Left cardiac atrium (tissue), 4 donors: ENCODE data around the gene GMEB1. TPM values are rescaled to one million over a fixed set of nuclear protein-coding genes. Genes with fewer than 3 reads are reported as not detected.
"Not testable (repeated sequence)": the region's sequence is repeated elsewhere in the genome, so short reads cannot be mapped to it uniquely, and the experiment has no call there.

Source experiments
- ATAC-seq, 2 donors: fragments of 200-7000 bp; cut with Tn5 transposase; one replicate each; pipeline ENCODE4 v1.9.1; 2020; ENCODE audit warnings: mild to moderate bottlenecking in 2 of 2, moderate library complexity in 2 of 2
- DNase-seq: peaks from one replicate; pipeline ENCODE4 v3.0.0-alpha.2; 2020
- intact Hi-C, 2 donors: fragments of 100-400 bp; cut with DNase I; formaldehyde crosslinking; loops; one replicate each; pipeline versions ENCODE4 v1.14.1 to v1.15.1; 2022 to 2023
- long read RNA-seq: library from polyadenylated mRNA; unstranded; transcript quantifications from one replicate; pipeline ENCODE4 v2.0.0, GENCODE V29; 2021
- total RNA-seq, 2 donors: library from RNA; stranded (reverse); fragmentation: NEBNext Ultra II Directional; extraction: Animal tissue kit (Norgen Biotek cat#: 25700); gene quantifications; one replicate each; pipeline ENCODE4 v1.2.1, GENCODE V29; 2021
- donor health status: DM: no; HTN: yes; CAD: no.
- donor health status: DM: no; HTN: yes; CAD: no; lungs with severe emphysema.
- donor health status: DM: yes; HTN: yes; CAD: no.
- donor health status: Dilated cardiomyopathy.

The GMEB1 gene, protein sequence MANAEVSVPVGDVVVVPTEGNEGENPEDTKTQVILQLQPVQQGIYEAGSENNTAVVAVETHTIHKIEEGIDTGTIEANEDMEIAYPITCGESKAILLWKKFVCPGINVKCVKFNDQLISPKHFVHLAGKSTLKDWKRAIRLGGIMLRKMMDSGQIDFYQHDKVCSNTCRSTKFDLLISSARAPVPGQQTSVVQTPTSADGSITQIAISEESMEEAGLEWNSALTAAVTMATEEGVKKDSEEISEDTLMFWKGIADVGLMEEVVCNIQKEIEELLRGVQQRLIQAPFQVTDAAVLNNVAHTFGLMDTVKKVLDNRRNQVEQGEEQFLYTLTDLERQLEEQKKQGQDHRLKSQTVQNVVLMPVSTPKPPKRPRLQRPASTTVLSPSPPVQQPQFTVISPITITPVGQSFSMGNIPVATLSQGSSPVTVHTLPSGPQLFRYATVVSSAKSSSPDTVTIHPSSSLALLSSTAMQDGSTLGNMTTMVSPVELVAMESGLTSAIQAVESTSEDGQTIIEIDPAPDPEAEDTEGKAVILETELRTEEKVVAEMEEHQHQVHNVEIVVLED
- total RNA-seq, result 1 to 10 TPM; 6.1 to 6.2 TPM
- long read RNA-seq, full-length matches to known transcripts, result 8 of 11 reads
- long read RNA-seq, partial matches to known transcripts, result 1 of 11 reads
- long read RNA-seq, other reads (novel, unspliced or antisense), result 2 of 11 reads

DNA sequence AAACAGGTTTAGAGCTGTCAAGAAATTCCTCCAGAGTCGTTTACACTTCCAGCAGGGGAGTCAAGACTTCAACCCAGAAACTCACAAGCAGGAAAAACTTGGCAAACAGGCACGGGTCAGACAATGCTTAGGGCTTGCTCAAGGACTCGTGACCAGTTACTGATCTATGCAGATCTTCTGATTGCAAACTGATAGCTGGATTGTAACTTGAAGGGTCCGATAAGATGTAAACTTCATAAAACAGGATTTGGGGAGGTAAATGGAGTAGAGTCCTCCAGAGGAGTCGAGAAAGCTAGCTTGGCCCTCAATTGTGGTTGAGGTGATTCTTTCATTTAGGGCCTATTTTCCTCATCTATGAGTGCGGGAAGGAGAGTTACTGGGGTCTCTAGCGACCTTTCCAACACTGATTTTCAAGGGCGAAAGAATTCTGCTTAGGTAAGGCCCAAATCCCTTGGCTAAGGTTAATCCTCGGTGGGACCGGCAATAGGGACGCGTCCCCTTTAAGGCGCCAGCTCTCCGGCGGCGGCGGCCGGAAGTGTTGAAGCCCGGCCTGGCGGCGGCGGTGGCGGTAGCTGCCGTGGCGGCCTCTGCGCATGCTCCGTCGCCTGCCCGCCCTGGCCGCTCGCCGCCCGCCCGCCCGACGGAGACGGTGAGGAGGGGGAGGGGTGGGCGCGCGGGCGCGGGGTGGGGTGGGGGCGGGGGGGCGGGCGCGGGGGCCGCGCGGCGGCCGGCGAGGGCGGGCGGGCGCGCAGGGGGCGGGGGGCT is at the start of gene GMEB1:
Gene GMEB1, plus strand, starts transcription at position 594 of the 765 bp plus-strand sequence. CDS start 14,829 bp downstream, outside the sequence.
- DNase-seq (peak; percentile 90), ATAC-seq (peak; percentile 88 to 92)
- intact Hi-C loops, result loop anchor here in 1 of 2 donors (2.0 to 5.0 kb wide), 2 partner anchors 20 to 509 kb away; partner anchors contain the start of gene RNU11

DNA sequence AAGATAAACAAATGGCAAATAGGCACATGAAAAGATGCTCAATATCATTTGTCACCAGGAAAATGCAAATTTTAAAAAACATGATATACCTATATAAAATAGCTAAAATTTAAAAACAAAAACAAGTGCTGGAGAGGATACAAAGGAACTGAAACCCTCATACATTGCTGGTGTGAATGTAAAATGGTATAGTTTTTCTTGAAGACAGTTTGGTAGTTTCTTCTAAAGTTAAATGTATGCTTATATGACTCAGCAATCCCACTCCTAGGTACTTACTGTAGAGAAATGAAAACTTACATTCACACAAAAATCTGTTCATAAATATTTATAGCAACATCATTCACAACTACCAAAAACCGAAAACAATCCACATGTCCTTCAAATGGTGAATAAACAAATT is 36.9 kb upstream of the GMEB1 start:
- intact Hi-C loops, result no loop called here
- no peak for ATAC-seq
- no peak for DNase-seq

DNA sequence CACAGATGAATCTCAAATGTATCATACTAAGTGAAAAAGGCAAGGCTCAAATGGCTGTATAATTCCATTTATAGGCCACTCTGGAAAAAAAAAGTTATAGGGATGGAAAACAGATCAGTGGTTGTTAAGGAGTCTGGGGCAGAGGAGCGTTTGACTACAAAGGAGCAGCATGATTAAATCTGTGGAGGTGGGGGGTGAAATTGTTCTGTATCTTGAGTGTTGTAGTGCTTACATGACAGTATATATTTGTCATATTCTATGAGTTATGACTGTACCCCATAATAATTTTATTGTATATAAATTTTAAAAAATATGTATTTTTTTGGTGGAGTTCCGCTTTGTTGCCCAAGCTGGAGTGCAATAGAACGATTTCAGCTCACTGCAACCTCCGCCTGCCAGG is 36.0 kb upstream of the GMEB1 start:
- DNase-seq (no peak), ATAC-seq (no peak)
- intact Hi-C loops, result no loop called here

DNA sequence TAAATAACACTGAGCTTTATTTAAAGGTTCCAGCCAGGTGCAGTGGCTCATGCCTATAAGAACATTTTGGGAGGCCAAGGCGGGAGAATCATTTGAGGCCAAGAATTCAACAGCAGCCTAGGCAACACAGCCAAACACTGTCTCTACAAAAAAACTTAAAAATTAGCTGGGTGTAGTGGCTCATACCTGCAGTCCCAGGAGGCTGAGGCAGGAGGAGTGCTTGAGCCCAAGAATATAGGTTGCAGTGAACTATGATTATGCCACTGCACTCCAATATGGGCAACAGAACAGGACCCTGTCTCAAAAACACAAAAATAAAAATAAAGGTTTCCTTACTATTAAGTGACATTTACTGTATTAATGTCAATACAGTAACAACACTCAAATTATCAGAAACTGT is 27.8 kb upstream of the GMEB1 start:
- DNase-seq (no peak), ATAC-seq (no peak)
- intact Hi-C loops, result no loop called here

DNA sequence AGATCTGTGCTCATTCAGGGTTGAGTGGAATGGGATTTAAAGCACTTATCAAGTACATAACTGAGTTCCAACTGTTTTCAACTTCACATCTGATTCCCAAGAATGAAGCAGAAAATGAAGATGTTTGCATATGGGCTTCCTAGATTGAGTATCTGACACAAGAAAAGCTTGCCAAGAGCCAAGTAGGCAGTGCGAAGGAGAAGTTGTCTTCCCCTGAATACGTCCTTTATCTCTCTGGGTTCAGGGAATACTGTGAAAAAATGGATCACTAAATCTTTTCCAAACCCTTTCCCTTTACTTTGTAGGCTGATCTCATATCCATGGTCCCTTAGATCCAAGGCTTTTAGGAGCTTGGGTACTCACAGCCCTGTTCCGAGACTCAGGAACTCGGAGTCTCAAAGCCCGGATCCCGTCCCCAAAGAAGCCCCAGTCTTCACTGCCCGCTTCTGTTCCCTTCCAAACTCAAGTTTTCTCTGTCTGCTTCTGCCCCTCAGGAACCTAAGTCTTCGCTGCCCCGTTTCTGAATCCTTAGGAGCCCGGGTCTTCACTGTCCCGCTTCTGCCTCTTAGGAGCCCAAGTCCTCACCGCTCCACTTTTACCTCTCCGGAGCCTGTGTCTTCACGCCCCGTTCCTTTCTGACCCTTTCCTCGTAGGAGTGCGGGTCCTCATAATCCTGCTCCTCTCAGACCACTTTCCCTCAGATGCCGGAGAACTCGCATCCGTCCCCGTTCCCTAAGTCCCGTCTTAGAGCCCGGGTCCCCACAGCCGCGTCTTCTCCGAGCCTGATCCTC is 26.3 kb upstream of the GMEB1 start:
- no peak for DNase-seq
- peak; percentile 19 to 33 for ATAC-seq
- intact Hi-C loops, result loop anchor here in 1 of 2 donors (2.0 kb wide), 1 partner anchor 95 kb away; the partner anchor contains the start of gene YTHDF2

DNA sequence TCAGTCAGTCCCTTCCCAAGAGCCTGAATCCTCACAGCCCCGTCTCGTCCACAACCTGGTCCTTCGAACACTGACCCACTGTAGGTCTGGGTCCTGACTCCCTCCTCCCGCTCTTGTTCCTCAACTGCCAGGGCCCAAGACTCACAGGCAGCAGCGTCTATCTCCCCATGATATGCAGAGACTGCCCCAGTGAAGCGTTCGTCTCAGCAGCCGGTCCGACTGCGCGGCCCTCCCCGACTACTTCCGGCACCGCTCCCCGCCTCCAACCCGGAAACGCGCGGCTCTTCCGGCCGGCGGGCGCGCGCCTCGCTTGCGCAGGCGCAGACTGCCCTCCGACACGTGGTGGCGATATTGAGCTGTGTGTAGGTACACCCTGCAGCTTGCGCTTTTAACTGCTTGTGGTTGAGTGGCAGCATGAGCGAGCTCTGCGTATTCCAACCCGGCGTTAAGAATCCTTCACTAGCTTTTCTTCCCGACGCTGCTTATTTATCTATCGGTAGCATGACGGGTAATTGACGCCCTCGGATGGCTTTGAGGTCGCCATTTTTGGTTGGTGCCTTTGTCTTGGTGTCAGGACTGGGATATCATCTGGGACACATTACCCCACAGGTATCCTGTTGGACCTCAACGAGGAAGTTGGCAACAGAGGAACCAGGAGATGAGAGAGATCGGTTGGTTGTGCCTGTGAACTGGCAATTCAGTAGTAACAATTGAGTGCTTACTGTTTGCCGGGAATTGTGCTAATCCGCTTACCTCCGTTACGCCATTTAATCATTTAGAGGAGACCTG is 25.5 kb upstream of the GMEB1 start, which contains the start of gene TAF12:
Gene TAF12, minus strand, starts transcription at position 221 of the 789 bp plus-strand sequence. CDS start 20,986 bp downstream, outside the sequence.
- intact Hi-C loops, result loop anchor here in 1 of 2 donors (2.0 kb wide), 1 partner anchor 94 kb away; the partner anchor contains the start of gene YTHDF2
- ATAC-seq, result peak; percentile 95 to 96
- DNase-seq, result peak; percentile 92

DNA sequence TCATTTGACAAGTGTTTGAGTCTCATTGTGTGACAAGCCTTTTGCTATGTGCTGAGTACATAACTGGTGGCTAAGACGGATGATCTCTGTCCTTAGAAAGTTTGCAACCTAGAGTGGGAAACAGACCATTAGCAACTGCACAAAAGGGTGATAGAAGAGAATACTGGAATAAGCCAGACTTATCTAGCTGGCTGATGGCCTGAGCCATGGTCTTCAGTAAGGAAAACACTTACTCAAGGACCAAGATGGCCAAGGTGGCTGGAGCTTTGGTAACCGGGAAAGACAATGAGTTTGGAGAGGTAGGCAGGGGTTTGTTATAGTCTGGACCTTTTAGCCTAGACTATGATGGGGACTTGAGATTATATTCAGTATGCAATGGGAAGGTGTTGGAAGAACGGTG is 24.1 kb upstream of the GMEB1 start:
- DNase-seq, result no peak
- ATAC-seq, result no peak
- intact Hi-C loops, result no loop called here

DNA sequence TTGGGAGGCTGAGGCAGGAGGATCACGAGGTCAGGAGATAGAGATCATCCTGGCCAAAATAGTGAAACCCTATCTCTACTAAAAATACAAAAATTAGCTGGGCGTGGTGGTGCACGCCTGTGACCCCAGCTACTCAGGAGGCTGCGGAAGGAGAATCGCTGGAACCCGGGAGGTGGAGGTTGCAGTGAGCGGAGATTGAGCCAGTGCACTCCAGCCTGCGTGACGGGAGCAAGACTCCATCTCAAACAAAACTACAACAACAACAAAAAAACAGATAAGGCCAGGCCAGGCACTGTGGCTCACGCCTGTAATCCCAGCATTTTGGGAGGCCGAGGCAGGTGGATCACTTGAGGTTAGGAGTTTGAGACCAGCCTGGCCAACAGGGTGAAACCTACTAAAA is 23.2 kb upstream of the GMEB1 start:
- DNase-seq, intact Hi-C loops, ATAC-seq: not testable (repeated sequence)

DNA sequence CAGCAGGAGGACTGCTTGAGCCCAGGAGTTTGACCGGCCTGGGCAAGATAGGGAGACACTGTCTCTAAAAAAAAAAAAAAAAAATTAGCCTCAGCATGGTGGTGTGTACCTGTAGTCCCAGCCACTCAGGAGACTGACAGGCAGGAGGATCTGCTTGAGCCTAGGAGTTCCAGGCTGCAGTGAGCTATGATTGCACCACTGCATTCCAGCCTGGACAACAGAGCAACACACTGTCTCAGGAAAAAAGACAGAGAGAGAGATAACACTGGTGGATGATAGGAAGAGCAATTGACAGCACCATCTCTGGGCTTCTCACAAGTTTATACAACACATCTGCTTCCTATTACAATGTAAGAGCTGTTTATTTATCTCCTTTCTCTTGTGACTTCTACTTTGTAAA is 22.5 kb upstream of the GMEB1 start:
- intact Hi-C loops, result no loop called here
- ATAC-seq, result no peak
- no peak for DNase-seq

DNA sequence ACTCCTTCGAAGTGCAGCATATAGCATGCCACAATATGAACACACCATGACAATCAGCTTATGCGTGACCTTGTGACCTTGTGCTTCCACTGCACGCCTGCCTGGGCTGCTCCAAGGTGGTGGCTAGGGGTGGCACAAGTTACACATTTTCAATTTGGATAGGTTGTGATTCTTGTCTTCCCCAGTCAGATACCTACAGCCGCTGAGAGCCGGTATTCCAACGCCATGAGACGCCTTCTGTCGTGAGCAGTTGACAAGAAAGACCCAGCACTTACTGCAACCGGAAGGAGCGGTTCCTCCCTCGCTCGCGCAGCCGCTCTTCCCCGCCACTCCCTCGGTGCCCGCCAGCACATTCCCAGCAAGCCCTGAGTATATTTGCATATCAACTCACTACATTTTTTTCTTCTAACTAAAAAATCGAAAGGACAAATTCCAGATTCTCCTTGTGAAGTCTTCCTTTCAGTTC is 20.5 kb upstream of the GMEB1 start:
- intact Hi-C loops, result loop anchor here in 1 of 2 donors (2.0 kb wide), 1 partner anchor 21 kb away; the partner anchor contains the start of gene GMEB1
- ATAC-seq (peak; percentile 95 to 96), DNase-seq (peak; percentile 93)

DNA sequence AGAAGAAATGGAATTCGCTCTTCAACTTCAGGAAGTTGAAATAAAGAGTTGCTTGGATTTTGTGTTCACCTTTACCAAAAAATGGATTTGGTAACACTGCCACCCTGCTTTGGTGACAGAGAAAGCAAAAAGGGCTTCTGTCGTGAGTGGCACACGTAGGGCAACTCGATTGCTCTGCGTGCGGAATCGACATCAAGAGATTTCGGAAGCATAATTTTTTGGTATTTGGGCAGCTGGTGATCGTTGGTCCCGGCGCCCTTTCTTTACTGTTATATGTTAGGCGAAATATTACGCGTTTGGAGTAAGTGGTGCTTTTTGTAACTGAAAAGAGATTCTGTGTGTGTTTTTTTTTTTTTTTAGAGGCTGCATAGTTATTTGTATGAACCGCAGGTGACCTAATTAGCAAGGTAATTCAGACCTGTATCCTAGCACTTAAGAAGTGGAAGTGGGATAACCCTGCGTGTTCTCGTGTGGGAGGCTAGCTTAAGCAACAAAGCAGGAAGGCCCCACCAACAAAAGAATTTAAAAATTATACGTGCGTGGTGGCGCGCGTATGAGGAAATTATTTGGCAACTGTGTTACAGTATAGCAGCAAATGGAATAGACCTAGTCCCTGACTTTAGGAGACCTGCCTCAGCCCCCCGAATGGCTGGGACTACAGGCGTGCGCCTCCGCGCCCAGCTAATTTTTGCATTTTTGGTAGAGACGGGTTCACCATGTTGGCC is 19.9 kb upstream of the GMEB1 start, which contains the start of gene RNU11:
Gene RNU11, plus strand, starts transcription at position 127 of the 725 bp plus-strand sequence.
- ATAC-seq, result peak; percentile 86 to 91
- DNase-seq, result peak; percentile 85
- intact Hi-C loops, result loop anchor here in 1 of 2 donors (2.0 kb wide), 1 partner anchor 20 kb away; the partner anchor contains the start of gene GMEB1

DNA sequence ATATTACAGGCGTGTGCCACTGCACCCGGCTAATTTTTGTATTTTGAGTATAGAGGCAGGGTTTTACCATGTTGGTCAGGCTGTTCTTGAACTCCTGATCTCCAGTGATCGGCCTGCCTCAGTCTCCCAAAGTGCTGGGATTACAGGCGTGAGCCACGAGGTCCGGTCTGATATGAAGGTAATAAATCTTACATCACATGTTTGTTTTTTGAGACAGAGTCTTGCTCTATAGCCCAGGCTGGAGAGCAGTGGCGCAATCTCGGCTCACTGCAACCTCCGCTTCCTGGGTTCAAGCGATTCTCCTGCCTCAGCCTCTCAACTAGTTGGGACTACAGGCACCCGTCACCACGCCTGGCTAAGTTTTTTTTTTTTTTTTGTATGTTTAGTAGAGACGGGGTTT is 15.5 kb upstream of the GMEB1 start:
- ATAC-seq, intact Hi-C loops, DNase-seq: not testable (repeated sequence)

DNA sequence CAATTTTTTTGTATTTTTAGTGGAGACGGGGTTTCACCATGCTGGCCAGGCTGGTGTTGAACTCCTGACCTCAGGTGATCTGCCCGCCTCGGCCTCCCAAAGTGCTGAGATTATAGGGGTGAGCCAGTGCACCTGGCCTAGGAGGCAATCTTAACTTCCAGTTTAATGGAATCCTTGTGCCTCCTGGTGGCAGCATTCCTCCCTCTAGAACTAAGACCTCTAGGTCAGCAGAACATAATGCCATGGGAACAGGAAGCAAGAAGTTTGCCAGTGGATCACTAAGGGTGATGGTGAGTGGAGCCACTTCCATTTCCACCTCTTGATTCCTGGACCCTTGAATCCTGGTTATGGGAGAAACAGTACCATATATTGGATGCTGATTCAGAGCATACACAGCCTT is 14.7 kb upstream of the GMEB1 start:
- intact Hi-C loops, DNase-seq, ATAC-seq: not testable (repeated sequence)

DNA sequence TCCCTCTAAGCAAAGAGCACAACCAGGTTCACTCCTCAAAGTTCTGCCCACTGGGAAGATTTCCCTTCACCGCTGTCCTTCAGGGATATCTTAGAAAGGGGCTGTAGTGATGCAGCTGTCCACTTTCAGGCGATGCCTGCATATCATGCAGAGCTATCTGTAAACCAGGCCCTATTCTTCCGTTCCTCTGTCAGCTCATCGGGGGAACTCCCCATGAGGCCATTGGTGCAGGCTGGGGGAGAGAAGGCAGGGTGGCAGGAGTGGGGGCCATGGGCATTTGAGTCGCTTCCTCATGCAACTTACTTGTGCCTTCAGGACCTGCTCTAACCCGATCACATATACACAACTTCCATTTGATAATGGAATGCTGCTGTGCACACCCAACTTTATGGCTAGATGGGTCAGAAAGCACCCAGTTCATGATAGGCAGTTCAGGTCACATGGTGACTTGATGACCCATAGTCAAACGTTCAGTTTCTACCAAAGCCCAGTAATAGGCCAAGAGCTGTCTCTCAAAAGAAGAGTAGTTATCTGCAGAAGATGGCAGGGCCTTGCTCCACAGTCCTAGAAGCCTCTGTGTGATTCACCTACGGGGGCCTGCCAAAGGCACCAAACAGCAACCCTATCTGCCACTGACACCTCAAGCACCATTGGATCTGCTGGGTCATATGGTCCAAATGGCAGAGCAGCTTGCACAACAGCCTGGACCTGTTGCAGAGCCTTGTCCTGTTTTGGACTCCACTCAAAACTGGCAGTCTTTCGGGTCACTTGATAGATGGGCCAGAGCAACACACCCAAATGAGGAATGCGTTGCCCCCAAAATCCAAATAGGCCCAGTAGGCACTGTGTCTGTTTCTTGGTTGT is 12.9 kb upstream of the GMEB1 start:
- intact Hi-C loops, ATAC-seq: not testable (repeated sequence)

DNA sequence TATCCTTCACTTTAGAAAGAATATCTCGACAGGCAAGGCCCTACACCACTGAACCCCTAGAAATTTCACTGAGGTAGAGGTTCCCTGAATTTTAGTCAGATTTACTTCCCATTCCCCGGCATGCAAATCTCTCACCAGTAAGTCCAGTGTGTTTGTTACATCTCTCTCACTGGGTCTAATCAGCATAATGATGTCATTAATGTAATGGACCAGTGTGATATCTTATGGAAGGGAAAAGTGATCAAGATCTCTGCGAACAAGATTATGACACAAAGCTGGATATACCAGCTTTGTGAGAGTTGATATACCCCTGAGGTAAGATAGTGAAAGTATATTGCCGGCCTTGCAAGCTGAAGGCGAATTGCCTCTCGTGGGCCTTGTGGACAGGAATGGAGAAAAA is 12.2 kb upstream of the GMEB1 start:
- DNase-seq, result no peak
- intact Hi-C loops, result no loop called here
- ATAC-seq, result no peak

More for the DNA sequence above, 12.9 kb upstream of the GMEB1 start:
- not testable (repeated sequence) for DNase-seq
